Duodenal mucosa (tissue), 2 donors: ENCODE results near the gene FBXO4.
"Not testable (repeated sequence)": the region's sequence is repeated elsewhere in the genome, so short reads cannot be mapped to it uniquely, and the experiment has no call there.

Experiments used
- H3K27ac ChIP-seq: one replicate; pipeline ENCODE4 v1.7.0; 2013; ENCODE audit warnings: low read depth, low read length
- H3K27me3 ChIP-seq, 2 donors: one replicate each; pipeline ENCODE4 v1.7.0; 2013; ENCODE audit warnings: low read length in 2 of 2, control low read depth in 1 of 2; ENCODE audit not compliant: insufficient read depth in 2 of 2, control insufficient read depth in 1 of 2
- H3K36me3 ChIP-seq, 2 donors: one replicate each; pipeline ENCODE4 v1.7.0; 2013; ENCODE audit warnings: low read length in 2 of 2, control low read depth in 1 of 2; ENCODE audit not compliant: insufficient read depth in 2 of 2, control insufficient read depth in 1 of 2
- H3K4me1 ChIP-seq, 2 donors: one replicate each; pipeline ENCODE4 v1.7.0; 2013; ENCODE audit warnings: low read length in 2 of 2, control low read depth in 1 of 2; ENCODE audit not compliant: insufficient read depth in 2 of 2, control insufficient read depth in 1 of 2
- H3K4me3 ChIP-seq, 2 donors: one replicate each; pipeline ENCODE4 v1.7.0; 2013; ENCODE audit warnings: low read length in 2 of 2, low read depth in 1 of 2
- H3K9ac ChIP-seq, 2 donors: one replicate each; pipeline ENCODE4 v1.7.0; 2013; ENCODE audit warnings: low read length in 2 of 2, low read depth in 1 of 2
- H3K9me3 ChIP-seq, 2 donors: one replicate each; pipeline ENCODE4 v1.7.0; 2013; ENCODE audit warnings: low read length in 2 of 2, control low read depth in 1 of 2; ENCODE audit not compliant: control insufficient read depth in 1 of 2

Gene FBXO4

DNA sequence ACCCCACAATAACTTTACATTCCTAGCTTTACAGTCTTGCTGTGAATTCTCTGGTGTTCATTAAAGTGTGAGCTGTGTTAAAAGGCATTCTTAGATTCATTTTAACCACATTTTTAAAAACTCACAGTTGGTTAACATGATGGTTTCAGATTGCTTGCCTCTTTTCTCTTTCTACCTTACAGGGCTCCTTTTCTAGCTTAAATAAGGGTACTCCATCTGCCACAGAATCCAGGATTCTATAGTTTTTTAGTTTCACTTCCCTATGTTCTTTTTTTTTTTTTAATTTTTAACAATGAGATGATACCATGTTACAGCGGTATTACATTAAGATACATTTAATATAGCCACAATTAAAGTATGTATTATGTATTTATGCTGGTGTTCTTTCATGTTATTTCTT, 3.9 kb upstream of the FBXO4 start:
- Histone ChIP-seq H3K27ac (no peak overlapping the region), H3K4me3 (no peak overlapping the region), H3K9me3 (no peaks in the 10 kb centered on the region), H3K4me1 (peaks cover 0 to 4% of the 10 kb centered on the region in 2 donors), H3K27me3 (no peaks in the 10 kb centered on the region), H3K9ac (no peak overlapping the region), H3K36me3 (peaks cover 13 to 38% of the 10 kb centered on the region in 2 donors)

GRCh38 chr5:41921874-41922273, 3.2 kb upstream of the FBXO4 start:
- Histone ChIP-seq H3K4me1 (peaks cover 0 to 4% of the 10 kb centered on the region in 2 donors), H3K4me3 (no peak overlapping the region), H3K27ac (no peak overlapping the region), H3K27me3 (no peaks in the 10 kb centered on the region), H3K9me3 (no peaks in the 10 kb centered on the region), H3K9ac (no peak overlapping the region), H3K36me3 (peaks cover 13 to 38% of the 10 kb centered on the region in 2 donors)

- Histone ChIP-seq H3K9ac (peak overlapping the region; percentile 50 to 96), H3K36me3 (peaks cover 12 to 13% of the 10 kb centered on the region in 2 donors), H3K9me3 (no peaks in the 10 kb centered on the region)
Measured at GRCh38 chr5:41924526-41924871, 582 bp upstream of the FBXO4 start.

GRCh38 chr5:41925555-41925951, 472 bp downstream of the FBXO4 start:
- H3K4me1 ChIP-seq = peaks cover 0 to 4% of the 10 kb centered on the region in 2 donors
- no peaks in the 10 kb centered on the region for H3K27me3 ChIP-seq

More at GRCh38 chr5:41924526-41924871, 582 bp upstream of the FBXO4 start:
- H3K4me1 ChIP-seq = peaks cover 0 to 4% of the 10 kb centered on the region in 2 donors
- peak overlapping the region; percentile 77 for H3K27ac ChIP-seq
- H3K4me3 ChIP-seq = peak overlapping the region; percentile 85 to 90
- no peaks in the 10 kb centered on the region for H3K27me3 ChIP-seq

DNA sequence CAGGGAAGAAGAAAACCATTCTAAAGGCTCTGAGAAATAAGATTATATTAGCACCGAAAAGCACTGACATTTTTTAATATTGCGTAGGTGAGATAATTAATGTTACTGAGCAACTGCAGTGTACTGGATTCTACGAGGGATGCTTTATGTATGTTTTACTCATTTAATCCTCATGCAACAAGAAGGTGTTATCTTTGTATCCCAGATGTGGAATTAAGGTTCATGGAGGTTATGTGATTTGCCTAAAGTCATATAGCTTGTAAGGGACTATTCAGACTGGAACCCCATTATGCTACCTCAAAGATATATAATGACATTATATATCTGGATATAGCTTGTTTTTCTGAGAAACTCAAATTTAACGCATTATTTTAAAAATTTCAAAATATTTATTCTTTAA, 2.5 kb downstream of the FBXO4 start:
- H3K9ac ChIP-seq = no peak overlapping the region
- H3K36me3 ChIP-seq = peaks cover 5 to 8% of the 10 kb centered on the region in 2 donors
- no peaks in the 10 kb centered on the region for H3K27me3 ChIP-seq
- H3K9me3 ChIP-seq = no peaks in the 10 kb centered on the region
- no peak overlapping the region for H3K4me3 ChIP-seq
- H3K27ac ChIP-seq = no peak overlapping the region
- peaks cover 0 to 4% of the 10 kb centered on the region in 2 donors for H3K4me1 ChIP-seq

More at GRCh38 chr5:41925555-41925951, 472 bp downstream of the FBXO4 start:
- H3K36me3 ChIP-seq = peaks cover 5 to 7% of the 10 kb centered on the region in 2 donors
- peak overlapping the region; percentile 50 to 96 for H3K9ac ChIP-seq
- H3K9me3 ChIP-seq = no peaks in the 10 kb centered on the region
- H3K4me3 ChIP-seq = peak overlapping the region; percentile 85 to 90
- H3K27ac ChIP-seq = peak overlapping the region; percentile 77

- H3K27me3 ChIP-seq = no peaks in the 10 kb centered on the region
- H3K27ac ChIP-seq = no peak overlapping the region
- no peaks in the 10 kb centered on the region for H3K9me3 ChIP-seq
- H3K4me3 ChIP-seq = no peak overlapping the region
- peaks cover 0 to 4% of the 10 kb centered on the region in 2 donors for H3K4me1 ChIP-seq
- H3K9ac ChIP-seq = no peak overlapping the region
- peaks cover 5 to 8% of the 10 kb centered on the region in 2 donors for H3K36me3 ChIP-seq
Measured at GRCh38 chr5:41929035-41929434, 4.0 kb downstream of the FBXO4 start.

GRCh38 chr5:41932770-41933169, 7.7 kb downstream of the FBXO4 start:
- no peak overlapping the region for H3K27ac ChIP-seq
- no peak overlapping the region for H3K9ac ChIP-seq
- H3K4me1 ChIP-seq = no peaks in the 10 kb centered on the region
- H3K27me3 ChIP-seq = no peaks in the 10 kb centered on the region
- H3K36me3 ChIP-seq = peaks cover 11 to 13% of the 10 kb centered on the region in 2 donors
- no peaks in the 10 kb centered on the region for H3K9me3 ChIP-seq
- no peak overlapping the region for H3K4me3 ChIP-seq

- Histone ChIP-seq H3K4me1 (no peaks in the 10 kb centered on the region), H3K9me3 (no peaks in the 10 kb centered on the region), H3K9ac (no peak overlapping the region), H3K36me3 (peaks cover 10 to 11% of the 10 kb centered on the region in 2 donors), H3K4me3 (no peak overlapping the region), H3K27ac (no peak overlapping the region), H3K27me3 (no peaks in the 10 kb centered on the region)
Measured at GRCh38 chr5:41935544-41935943, 10.5 kb downstream of the FBXO4 start.

GRCh38 chr5:41940641-41941040, 15.6 kb downstream of the FBXO4 start:
- Histone ChIP-seq H3K4me1 (no peaks in the 10 kb centered on the region), H3K27me3 (no peaks in the 10 kb centered on the region), H3K9me3 (no peaks in the 10 kb centered on the region), H3K36me3 (peaks cover under 1 to 5% of the 10 kb centered on the region in 2 donors), H3K4me3 (no peak overlapping the region), H3K27ac (no peak overlapping the region), H3K9ac (no peak overlapping the region)

DNA sequence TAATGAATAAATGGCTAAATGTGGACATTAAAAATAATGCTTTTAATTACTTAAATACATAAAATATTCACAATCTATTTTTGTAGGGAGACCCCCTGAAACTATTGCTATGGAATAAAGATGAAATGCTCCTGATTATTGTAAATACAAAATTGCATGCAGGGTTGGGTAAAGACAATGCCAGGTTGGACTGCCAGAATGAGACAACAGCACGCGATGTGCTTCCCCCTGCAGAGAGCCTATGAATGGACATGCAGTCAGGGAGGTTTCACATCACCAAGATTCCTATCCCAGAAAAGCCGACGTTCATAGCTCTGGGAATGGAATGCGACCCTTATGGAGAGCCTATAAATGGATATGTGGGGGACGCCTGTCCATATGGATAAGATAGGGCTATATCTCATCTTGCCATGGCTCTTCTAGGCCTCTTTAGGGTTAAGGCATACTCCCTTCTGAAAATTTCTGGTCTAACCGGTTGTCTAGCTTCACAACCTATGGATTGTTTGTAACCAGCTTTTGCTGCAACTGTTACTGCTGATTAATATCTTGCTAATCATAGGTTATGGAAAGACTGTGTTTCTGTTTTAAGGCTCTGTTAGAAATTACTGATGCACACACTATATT, 20.4 kb downstream of the FBXO4 start:
- H3K36me3 ChIP-seq, H3K4me3 ChIP-seq, H3K9ac ChIP-seq, H3K27me3 ChIP-seq, H3K4me1 ChIP-seq, H3K27ac ChIP-seq, H3K9me3 ChIP-seq: not testable (repeated sequence)
